Measurements from ENCODE around the gene PREPL.

PREPL gene

GRCh38 chr2:44301111-44301510 is 60.2 kb downstream of the PREPL start:
- H3K18ac ChIP-seq (ENCODE audit: low read length) = no peak overlapping the region
- no peak overlapping the region for H3K27ac ChIP-seq (ENCODE audit: low read depth, low read length)
- WGBS (ENCODE audit: extremely low coverage, insufficient coverage, low lambda C conversion rate) = no CpG with 5 or more reads among the region's 5 CpGs
- no peaks in the 10 kb centered on the region for H3K36me3 ChIP-seq (ENCODE audit: control insufficient read depth, insufficient read depth, low read length)
- H3K4me1 ChIP-seq (ENCODE audit: control insufficient read depth, low read depth, low read length) = no peaks in the 10 kb centered on the region
- no peak overlapping the region for H3K23ac ChIP-seq (ENCODE audit: low read length)
- no peak overlapping the region for H3K4me2 ChIP-seq (ENCODE audit: low read length)
- H2BK120ac ChIP-seq (ENCODE audit: low read depth, low read length) = no peak overlapping the region
- H3K4me3 ChIP-seq (ENCODE audit: low read length) = no peak overlapping the region
- no peaks in the 10 kb centered on the region for H3K27me3 ChIP-seq (ENCODE audit: insufficient read depth, low read length, poor library complexity)
- H3K56ac ChIP-seq (ENCODE audit: low read length) = no peak overlapping the region
- H4K8ac ChIP-seq (ENCODE audit: low read depth, low read length) = no peak overlapping the region
- no peak overlapping the region for H2AK5ac ChIP-seq (ENCODE audit: low read length)
- H3K4ac ChIP-seq (ENCODE audit: low read depth, low read length) = no peak overlapping the region
- H3K9ac ChIP-seq (ENCODE audit: low read length) = no peak overlapping the region
- H4K5ac ChIP-seq (ENCODE audit: low read length) = no peak overlapping the region
- H2BK5ac ChIP-seq (ENCODE audit: low read length) = no peak overlapping the region
- no peaks in the 10 kb centered on the region for H3K79me1 ChIP-seq (ENCODE audit: low read length)
- no peak overlapping the region for H2BK15ac ChIP-seq (replicated peaks; ENCODE audit: low read depth)
- no peaks in the 10 kb centered on the region for H3K79me2 ChIP-seq (ENCODE audit: control insufficient read depth, insufficient read depth, low read length)
- DNase-seq = no peak

- no CpG with 5 or more reads among the region's 4 CpGs for WGBS (ENCODE audit: extremely low coverage, insufficient coverage, low lambda C conversion rate)
- H2AK5ac ChIP-seq (ENCODE audit: low read length) = no peak overlapping the region
- no peak overlapping the region for H3K23ac ChIP-seq (ENCODE audit: low read length)
- H2BK120ac ChIP-seq (ENCODE audit: low read depth, low read length) = no peak overlapping the region
- no peak overlapping the region for H3K56ac ChIP-seq (ENCODE audit: low read length)
- H3K9ac ChIP-seq (ENCODE audit: low read length) = no peak overlapping the region
- no peak for DNase-seq
- H3K79me2 ChIP-seq (ENCODE audit: control insufficient read depth, insufficient read depth, low read length) = no peaks in the 10 kb centered on the region
- no peaks in the 10 kb centered on the region for H3K36me3 ChIP-seq (ENCODE audit: control insufficient read depth, insufficient read depth, low read length)
- H3K18ac ChIP-seq (ENCODE audit: low read length) = no peak overlapping the region
- H3K4ac ChIP-seq (ENCODE audit: low read depth, low read length) = no peak overlapping the region
- no peak overlapping the region for H3K4me3 ChIP-seq (ENCODE audit: low read length)
- no peak overlapping the region for H4K5ac ChIP-seq (ENCODE audit: low read length)
- no peak overlapping the region for H4K8ac ChIP-seq (ENCODE audit: low read depth, low read length)
- no peak overlapping the region for H3K4me2 ChIP-seq (ENCODE audit: low read length)
- no peaks in the 10 kb centered on the region for H3K4me1 ChIP-seq (ENCODE audit: control insufficient read depth, low read depth, low read length)
- H2BK15ac ChIP-seq (replicated peaks; ENCODE audit: low read depth) = no peak overlapping the region
- no peaks in the 10 kb centered on the region for H3K79me1 ChIP-seq (ENCODE audit: low read length)
- H3K27ac ChIP-seq (ENCODE audit: low read depth, low read length) = no peak overlapping the region
- H3K27me3 ChIP-seq (ENCODE audit: insufficient read depth, low read length, poor library complexity) = no peaks in the 10 kb centered on the region
- no peak overlapping the region for H2BK5ac ChIP-seq (ENCODE audit: low read length)
Observed at GRCh38 chr2:44299635-44300034, 61.7 kb downstream of the PREPL start.

GRCh38 chr2:44297431-44297830 is 63.9 kb downstream of the PREPL start:
- H3K27ac ChIP-seq (ENCODE audit: low read depth, low read length) = no peak overlapping the region
- H2BK5ac ChIP-seq (ENCODE audit: low read length) = no peak overlapping the region
- H3K4me1 ChIP-seq (ENCODE audit: control insufficient read depth, low read depth, low read length) = no peaks in the 10 kb centered on the region
- no peak for DNase-seq
- no peak overlapping the region for H3K4me3 ChIP-seq (ENCODE audit: low read length)
- H2BK15ac ChIP-seq (replicated peaks; ENCODE audit: low read depth) = no peak overlapping the region
- H3K79me2 ChIP-seq (ENCODE audit: control insufficient read depth, insufficient read depth, low read length) = no peaks in the 10 kb centered on the region
- H4K5ac ChIP-seq (ENCODE audit: low read length) = no peak overlapping the region
- no peaks in the 10 kb centered on the region for H3K27me3 ChIP-seq (ENCODE audit: insufficient read depth, low read length, poor library complexity)
- H3K4ac ChIP-seq (ENCODE audit: low read depth, low read length) = no peak overlapping the region
- no peak overlapping the region for H2BK120ac ChIP-seq (ENCODE audit: low read depth, low read length)
- no peaks in the 10 kb centered on the region for H3K36me3 ChIP-seq (ENCODE audit: control insufficient read depth, insufficient read depth, low read length)
- H3K79me1 ChIP-seq (ENCODE audit: low read length) = no peaks in the 10 kb centered on the region
- H3K56ac ChIP-seq (ENCODE audit: low read length) = no peak overlapping the region
- H3K4me2 ChIP-seq (ENCODE audit: low read length) = no peak overlapping the region
- no peak overlapping the region for H3K23ac ChIP-seq (ENCODE audit: low read length)
- no peak overlapping the region for H4K8ac ChIP-seq (ENCODE audit: low read depth, low read length)
- no CpG with 5 or more reads among the region's 2 CpGs for WGBS (ENCODE audit: extremely low coverage, insufficient coverage, low lambda C conversion rate)
- no peak overlapping the region for H3K9ac ChIP-seq (ENCODE audit: low read length)
- H2AK5ac ChIP-seq (ENCODE audit: low read length) = no peak overlapping the region
- H3K18ac ChIP-seq (ENCODE audit: low read length) = no peak overlapping the region

- H3K23ac ChIP-seq (ENCODE audit: low read length) = no peak overlapping the region
- no peak overlapping the region for H2BK15ac ChIP-seq (replicated peaks; ENCODE audit: low read depth)
- H3K4ac ChIP-seq (ENCODE audit: low read depth, low read length) = no peak overlapping the region
- H3K4me1 ChIP-seq (ENCODE audit: control insufficient read depth, low read depth, low read length) = no peaks in the 10 kb centered on the region
- H3K27ac ChIP-seq (ENCODE audit: low read depth, low read length) = no peak overlapping the region
- no peak overlapping the region for H2BK120ac ChIP-seq (ENCODE audit: low read depth, low read length)
- H3K79me2 ChIP-seq (ENCODE audit: control insufficient read depth, insufficient read depth, low read length) = no peaks in the 10 kb centered on the region
- H3K27me3 ChIP-seq (ENCODE audit: insufficient read depth, low read length, poor library complexity) = no peaks in the 10 kb centered on the region
- WGBS (ENCODE audit: extremely low coverage, insufficient coverage, low lambda C conversion rate) = no CpG with 5 or more reads among the region's 5 CpGs
- H4K5ac ChIP-seq (ENCODE audit: low read length) = no peak overlapping the region
- no peaks in the 10 kb centered on the region for H3K36me3 ChIP-seq (ENCODE audit: control insufficient read depth, insufficient read depth, low read length)
- no peak overlapping the region for H3K4me2 ChIP-seq (ENCODE audit: low read length)
- no peaks in the 10 kb centered on the region for H3K79me1 ChIP-seq (ENCODE audit: low read length)
- no peak overlapping the region for H3K18ac ChIP-seq (ENCODE audit: low read length)
- no peak overlapping the region for H3K9ac ChIP-seq (ENCODE audit: low read length)
- H4K8ac ChIP-seq (ENCODE audit: low read depth, low read length) = no peak overlapping the region
- no peak overlapping the region for H2BK5ac ChIP-seq (ENCODE audit: low read length)
- no peak overlapping the region for H2AK5ac ChIP-seq (ENCODE audit: low read length)
- no peak for DNase-seq
- H3K56ac ChIP-seq (ENCODE audit: low read length) = no peak overlapping the region
- no peak overlapping the region for H3K4me3 ChIP-seq (ENCODE audit: low read length)
Observed at GRCh38 chr2:44296653-44297052, 64.6 kb downstream of the PREPL start.

- Histone ChIP-seq H3K79me1 (ENCODE audit: low read length) (no peaks in the 10 kb centered on the region), H3K27ac (ENCODE audit: low read depth, low read length) (no peak overlapping the region), H3K56ac (ENCODE audit: low read length) (no peak overlapping the region), H3K9ac (ENCODE audit: low read length) (no peak overlapping the region), H4K5ac (ENCODE audit: low read length) (no peak overlapping the region), H4K8ac (ENCODE audit: low read depth, low read length) (no peak overlapping the region), H2BK5ac (ENCODE audit: low read length) (no peak overlapping the region), H3K23ac (ENCODE audit: low read length) (no peak overlapping the region), H3K4me3 (ENCODE audit: low read length) (no peak overlapping the region), H3K27me3 (ENCODE audit: insufficient read depth, low read length, poor library complexity) (no peaks in the 10 kb centered on the region), H3K4me2 (ENCODE audit: low read length) (no peak overlapping the region), H2BK15ac (replicated peaks; ENCODE audit: low read depth) (no peak overlapping the region), H3K4ac (ENCODE audit: low read depth, low read length) (no peak overlapping the region), H3K79me2 (ENCODE audit: control insufficient read depth, insufficient read depth, low read length) (no peaks in the 10 kb centered on the region), H3K36me3 (ENCODE audit: control insufficient read depth, insufficient read depth, low read length) (no peaks in the 10 kb centered on the region), H3K18ac (ENCODE audit: low read length) (no peak overlapping the region), H2BK120ac (ENCODE audit: low read depth, low read length) (no peak overlapping the region), H2AK5ac (ENCODE audit: low read length) (no peak overlapping the region), H3K4me1 (ENCODE audit: control insufficient read depth, low read depth, low read length) (peaks cover 3% of the 10 kb centered on the region)
- no CpG with 5 or more reads among the region's 8 CpGs for WGBS (ENCODE audit: extremely low coverage, insufficient coverage, low lambda C conversion rate)
- peak; percentile 40 for DNase-seq
Observed at GRCh38 chr2:44295633-44296359, 65.5 kb downstream of the PREPL start.

GRCh38 chr2:44295113-44295512 is 66.2 kb downstream of the PREPL start:
- Histone ChIP-seq H3K4ac (ENCODE audit: low read depth, low read length) (no peak overlapping the region), H2AK5ac (ENCODE audit: low read length) (no peak overlapping the region), H3K9ac (ENCODE audit: low read length) (no peak overlapping the region), H2BK5ac (ENCODE audit: low read length) (no peak overlapping the region), H3K23ac (ENCODE audit: low read length) (no peak overlapping the region), H2BK15ac (replicated peaks; ENCODE audit: low read depth) (no peak overlapping the region), H3K4me2 (ENCODE audit: low read length) (no peak overlapping the region), H2BK120ac (ENCODE audit: low read depth, low read length) (no peak overlapping the region), H3K4me1 (ENCODE audit: control insufficient read depth, low read depth, low read length) (peaks cover 3% of the 10 kb centered on the region), H3K56ac (ENCODE audit: low read length) (no peak overlapping the region), H3K27ac (ENCODE audit: low read depth, low read length) (no peak overlapping the region), H4K5ac (ENCODE audit: low read length) (no peak overlapping the region), H3K79me2 (ENCODE audit: control insufficient read depth, insufficient read depth, low read length) (no peaks in the 10 kb centered on the region), H4K8ac (ENCODE audit: low read depth, low read length) (no peak overlapping the region), H3K36me3 (ENCODE audit: control insufficient read depth, insufficient read depth, low read length) (no peaks in the 10 kb centered on the region), H3K18ac (ENCODE audit: low read length) (no peak overlapping the region), H3K27me3 (ENCODE audit: insufficient read depth, low read length, poor library complexity) (no peaks in the 10 kb centered on the region), H3K4me3 (ENCODE audit: low read length) (no peak overlapping the region), H3K79me1 (ENCODE audit: low read length) (no peaks in the 10 kb centered on the region)
- WGBS (ENCODE audit: extremely low coverage, insufficient coverage, low lambda C conversion rate) = no CpG with 5 or more reads among the region's 5 CpGs
- no peak for DNase-seq

Data from mesendoderm (in vitro differentiated cells).